GM12878 (cell line): ENCODE results near the gene RACK1. TPM values are rescaled to one million over a fixed set of nuclear protein-coding genes. Genes with fewer than 3 reads are reported as not detected.
A peak's percentile ranks its signal among the peaks of the same experiment; 100 is the strongest.

Source experiments
- ATAC-seq: fragments of 200-7000 bp; cut with Tn5 transposase; 3 replicates; pipeline ENCODE4 v1.9.1; 2020; ENCODE audit warnings: mild to moderate bottlenecking, moderate library complexity
- BruUV-seq: library from RNA; stranded (reverse); fragments of 400-500 nt; replicated peaks from 2 replicates; lab custom pipeline; 2021; lab: Mats Ljungman, UMichigan
- CTCF ChIA-PET: fragments of 300-600 bp; sonication (Branson Sonifier 250); formaldehyde crosslinking; extraction: SDS; loops from one replicate; lab custom pipeline; 2021; ENCODE audit warnings: inconsistent platforms; lab: Yijun Ruan, JAX
- POLR2A ChIA-PET: fragments of 350-600 bp; formaldehyde crosslinking; extraction: SDS; loops from one replicate; lab custom pipeline; 2021; ENCODE audit warnings: inconsistent platforms; lab: Charles Lee
- RAD21 ChIA-PET: fragments of 300-600 bp; sonication (Branson Sonifier 250); formaldehyde crosslinking; loops from one replicate; lab custom pipeline; 2023; ENCODE audit warnings: antibody characterized with exemption; ENCODE audit not compliant: unreplicated experiment; lab: Charles Lee
- SMC1A ChIA-PET: fragments of 300-600 bp; sonication (Branson Sonifier 250); formaldehyde crosslinking; loops from one replicate; lab custom pipeline; 2023; ENCODE audit not compliant: unreplicated experiment, uncharacterized antibody; lab: Charles Lee
- DNase-seq: peaks from one replicate; pipeline ENCODE4 v3.0.0-alpha.2; 2011; ENCODE audit warnings: low read depth, low spot score
- FAIRE-seq: peaks from 3 replicates; lab custom pipeline; 2011; peaks lifted over from hg19 to GRCh38; lab: Jason Lieb, UNC
- H2AFZ ChIP-seq: 2 replicates; pipeline ENCODE4 v1.6.0; 2011; ENCODE audit warnings: low read depth, low read length, control low read depth; ENCODE audit not compliant: control insufficient read depth
- H3K27ac ChIP-seq: 2 replicates; pipeline ENCODE4 v1.5.1; 2011; ENCODE audit warnings: control low read depth; ENCODE audit not compliant: control insufficient read depth, insufficient read depth
- H3K27me3 ChIP-seq, 2 experiments: replicated peaks in 1 of 2; 2 replicates each; pipeline versions ENCODE4 v1.6.0 to v1.6.1; 2011; ENCODE audit warnings: low read length in 1 of 2; ENCODE audit not compliant: control insufficient read depth in 2 of 2, insufficient read depth in 2 of 2
- H3K36me3 ChIP-seq, 2 experiments: 2 replicates each; pipeline ENCODE4 v1.5.1; 2011; ENCODE audit warnings: low read length in 1 of 2; ENCODE audit not compliant: control insufficient read depth in 2 of 2, insufficient read depth in 2 of 2
- H3K4me1 ChIP-seq: 2 replicates; pipeline ENCODE4 v1.6.1; 2011; ENCODE audit warnings: mild to moderate bottlenecking, low read length, moderate library complexity, mixed read lengths; ENCODE audit not compliant: control insufficient read depth, insufficient read depth
- H3K4me2 ChIP-seq: 2 replicates; pipeline ENCODE4 v1.6.0; 2011; ENCODE audit warnings: control low read depth; ENCODE audit not compliant: control insufficient read depth, insufficient read depth
- H3K4me3 ChIP-seq: fragments of 200-600 bp; sonication (generic); 2 replicates; pipeline ENCODE4 v1.5.1; 2016
- H3K79me2 ChIP-seq: 2 replicates; pipeline ENCODE4 v1.6.0; 2011; ENCODE audit warnings: low read length; ENCODE audit not compliant: control insufficient read depth, insufficient read depth
- H3K9ac ChIP-seq: 2 replicates; pipeline ENCODE4 v1.8.0; 2011; ENCODE audit warnings: low read length, control low read depth, mixed read lengths; ENCODE audit not compliant: control insufficient read depth, insufficient read depth
- H3K9me3 ChIP-seq: replicated peaks from 3 replicates; pipeline ENCODE4 v1.5.1; 2011; ENCODE audit warnings: mild to moderate bottlenecking, low read length; ENCODE audit not compliant: control insufficient read depth, insufficient read depth
- H4K20me1 ChIP-seq: 2 replicates; pipeline ENCODE4 v1.6.0; 2011; ENCODE audit not compliant: control insufficient read depth, insufficient read depth
- BACH1 ChIP-seq: fragments of 450-650 bp; IDR thresholded peaks from 2 replicates; pipeline ENCODE4 v1.6.1; 2017; ENCODE audit warnings: mild to moderate bottlenecking, borderline replicate concordance
- BHLHE40 ChIP-seq, 2 experiments: fragments of 450-650 bp in 1 of 2; IDR thresholded peaks; 2 replicates each; pipeline ENCODE4 v1.6.1; 2011 to 2017; ENCODE audit warnings: low read depth in 2 of 2, borderline replicate concordance in 1 of 2, improper control_type of control experiment in 1 of 2, low read length in 1 of 2, mild to moderate bottlenecking in 1 of 2
- CHD4 ChIP-seq: fragments of 200-600 bp; sonication (generic); IDR thresholded peaks from 2 replicates; pipeline ENCODE4 v1.6.1; 2016; ENCODE audit warnings: mild to moderate bottlenecking
- DPF2 ChIP-seq: fragments of 450-650 bp; IDR thresholded peaks from 2 replicates; pipeline ENCODE4 v1.6.1; 2017; ENCODE audit warnings: mild to moderate bottlenecking
- ETV6 ChIP-seq, 2 experiments: fragments of 450-650 bp in 1 of 2; IDR thresholded peaks in 1 of 2; conservative IDR thresholded peaks in 1 of 2; 2 replicates each; pipeline ENCODE4 v1.6.1; 2014; ENCODE audit warnings: antibody characterized with exemption in 1 of 2, borderline replicate concordance in 1 of 2, low read depth in 1 of 2, mild to moderate bottlenecking in 1 of 2, moderate library complexity in 1 of 2
- LARP7 ChIP-seq: fragments of 450-650 bp; IDR thresholded peaks from 2 replicates; pipeline ENCODE4 v1.6.1; 2017; ENCODE audit warnings: mild to moderate bottlenecking
- MTA2 ChIP-seq: fragments of 450-650 bp; IDR thresholded peaks from 2 replicates; pipeline ENCODE4 v1.6.1; 2016; ENCODE audit warnings: low read depth, mild to moderate bottlenecking, moderate library complexity
- NR2F1 ChIP-seq: fragments of 450-650 bp; conservative IDR thresholded peaks from 2 replicates; pipeline ENCODE4 v1.6.1; 2017; ENCODE audit warnings: mild to moderate bottlenecking
- ZZZ3 ChIP-seq: IDR thresholded peaks from 2 replicates; pipeline ENCODE4 v1.6.1; 2011; ENCODE audit warnings: low read depth; ENCODE audit not compliant: control insufficient read depth, insufficient read length
- WGBS: methylation state at CpG from one replicate; pipeline ENCODE4 v1.1.6; 2016; ENCODE audit warnings: low lambda C conversion rate; ENCODE audit not compliant: insufficient replicate concordance, insufficient coverage; ENCODE audit errors: missing lambda C conversion rate; 5-methylcytosine and 5-hydroxymethylcytosine counted together
- in situ Hi-C: fragments of 300-500 bp; cut with MboI; formaldehyde crosslinking; loops from 9 replicates; pipeline ENCODE4 v1.14.3; 2018; ENCODE audit warnings: mixed read lengths
- intact Hi-C: fragments of 100-400 bp; cut with micrococcal nuclease; formaldehyde crosslinking; loops from one replicate; pipeline ENCODE4 v1.14.2; 2022; ENCODE audit not compliant: unreplicated experiment
- polyA plus RNA-seq, 11 experiments: library from polyadenylated mRNA; depleted of rRNA in 4 of 11; unstranded in 6 of 11; stranded (reverse) in 5 of 11; fragments of >200 nt; fragmentation: Nextera tagmentation in 4 of 11; fragmentation: Illumina TruSeq in 1 of 11; extraction: Ambion mirVana in 4 of 11; extraction: Trizol in 1 of 11; gene quantifications; 1 replicate in 1 of 11; 2 replicates in 10 of 11; pipeline versions ENCODE4 v1.2.1 to v1.2.3, GENCODE V29; 2011 to 2016; ENCODE audit warnings: inconsistent platforms in 2 of 11, missing spikeins in 2 of 11, low read depth in 1 of 11
- total RNA-seq, 4 experiments: library from RNA; depleted of rRNA in 3 of 4; stranded (reverse); fragments of >200 nt in 3 of 4; fragmentation: Illumina TruSeq in 1 of 4; extraction: Trizol in 1 of 4; gene quantifications; 2 replicates each; pipeline versions ENCODE4 v1.2.1 to v1.2.3, GENCODE V29; 2013 to 2021
- TF ChIP-seq, protein P1 (sequence below): fragments of 450-650 bp; IDR thresholded peaks from 2 replicates; pipeline ENCODE4 v1.6.1; 2017; ENCODE audit warnings: mild to moderate bottlenecking

The RACK1 gene
- total and polyA plus RNA-seq, 10 of the 15 experiments (the other 5 are each of a cell fraction or from before 2014, with no cell fraction given): 1,365 to 6,584 (median 4,167) TPM

GRCh38 chr5:181221105-181221791 lies 22.5 kb downstream of the RACK1 start:
- DNase-seq: peak; percentile 31
- RAD21 ChIA-PET: interaction anchor here (1.1 to 2.6 kb wide), 6 partner anchors 14 to 39 kb away, joined by 3 to 25 read pairs (median 5); no protein-coding TSS in a partner anchor
- peaks cover 21% of the 10 kb centered on the region for H3K79me2 ChIP-seq
- 35% methylated on average over 27 of the region's 27 CpGs for WGBS
- intact Hi-C loops: no loop called here
- H3K27me3 ChIP-seq: no peaks in the 10 kb centered on the region
- BruUV-seq: no TSS peak
- FAIRE-seq: no peak
- H3K36me3 ChIP-seq: no peaks in the 10 kb centered on the region
- H3K9ac ChIP-seq: peak overlapping the region; percentile 81; the same call in 1 of the 2 replicates
- H3K27ac ChIP-seq: peak overlapping the region; percentile 95
- TF ChIP-seq LARP7 (0 out of 2 replicates have a peak, but pooled peaks have one; percentile 32), ZZZ3 (no peak), BACH1 (no peak), MTA2 (peak; percentile 18; the same call in 1 of the 2 replicates), DPF2 (0 out of 2 replicates have a peak, but pooled peaks have one; percentile 44), ETV6 (conservative IDR thresholded peaks at IDR 0.05 in 1 of 2, IDR thresholded peaks at IDR 0.05 in 1 of 2; ENCODE audit: borderline replicate concordance in 1 of 2, low read depth in 1 of 2) (0 out of 4 replicates have a peak, but pooled peaks of 1 of the 2 experiments have one; percentile 18), BHLHE40 (IDR thresholded peaks at IDR 0.05; ENCODE audit: borderline replicate concordance in 1 of 2, low read depth in 2 of 2, low read length in 1 of 2) (no peak), NR2F1 (peak; percentile 78), CHD4 (0 out of 2 replicates have a peak, but pooled peaks have one; percentile 13)
- TF ChIP-seq, protein P1, sequence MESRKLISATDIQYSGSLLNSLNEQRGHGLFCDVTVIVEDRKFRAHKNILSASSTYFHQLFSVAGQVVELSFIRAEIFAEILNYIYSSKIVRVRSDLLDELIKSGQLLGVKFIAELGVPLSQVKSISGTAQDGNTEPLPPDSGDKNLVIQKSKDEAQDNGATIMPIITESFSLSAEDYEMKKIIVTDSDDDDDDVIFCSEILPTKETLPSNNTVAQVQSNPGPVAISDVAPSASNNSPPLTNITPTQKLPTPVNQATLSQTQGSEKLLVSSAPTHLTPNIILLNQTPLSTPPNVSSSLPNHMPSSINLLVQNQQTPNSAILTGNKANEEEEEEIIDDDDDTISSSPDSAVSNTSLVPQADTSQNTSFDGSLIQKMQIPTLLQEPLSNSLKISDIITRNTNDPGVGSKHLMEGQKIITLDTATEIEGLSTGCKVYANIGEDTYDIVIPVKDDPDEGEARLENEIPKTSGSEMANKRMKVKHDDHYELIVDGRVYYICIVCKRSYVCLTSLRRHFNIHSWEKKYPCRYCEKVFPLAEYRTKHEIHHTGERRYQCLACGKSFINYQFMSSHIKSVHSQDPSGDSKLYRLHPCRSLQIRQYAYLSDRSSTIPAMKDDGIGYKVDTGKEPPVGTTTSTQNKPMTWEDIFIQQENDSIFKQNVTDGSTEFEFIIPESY: 0 out of 2 replicates have a peak, but pooled peaks have one; percentile 15
- TF ChIP-seq, all 136 proteins: peak for 7
- POLR2A ChIA-PET: interaction anchor here (1.1 to 5.1 kb wide), 7 partner anchors 14 to 40 kb away, joined by 4 to 36 read pairs (median 8); partner anchors contain the start of genes RACK1 and TRIM52
- peak overlapping the region; percentile 29; the same call in 1 of the 2 replicates for H3K4me3 ChIP-seq
- H3K9me3 ChIP-seq: no peaks in the 10 kb centered on the region
- H3K4me1 ChIP-seq: peaks cover 20% of the 10 kb centered on the region
- CTCF ChIA-PET: interaction anchor here (0.8 to 2.6 kb wide), 2 partner anchors 36 to 40 kb away, joined by 3 to 12 read pairs; partner anchors contain the start of gene TRIM52
- H4K20me1 ChIP-seq: no peaks in the 10 kb centered on the region
- H3K4me2 ChIP-seq: peak overlapping the region; percentile 92
- in situ Hi-C loops: no loop called here
- no peak for ATAC-seq
- SMC1A ChIA-PET: interaction anchor here (0.6 to 1.9 kb wide), 7 partner anchors 13 to 32 kb away, joined by 3 to 10 read pairs (median 5); no protein-coding TSS in a partner anchor
- H2AFZ ChIP-seq: peak overlapping the region; percentile 1; the same call in 1 of the 2 replicates
